ENCODE data around the gene TRMT11. TPM values are rescaled to one million over a fixed set of nuclear protein-coding genes. Genes with fewer than 3 reads are reported as not detected.

The TRMT11 gene
- total RNA-seq, 1 donor = 49.2 TPM

- DNase-seq (ENCODE audit: low read depth) = no peak
These were observed 80.0 kb downstream of the TRMT11 start for GRCh38 chr6:126066053-126067048.

GRCh38 chr6:126067073-126067472 is 80.7 kb downstream of the TRMT11 start:
- no peak overlapping the region for H3K4me3 ChIP-seq (ENCODE audit: low read depth, low read length)
- peak; percentile 56 for DNase-seq (ENCODE audit: low read depth)
- TF ChIP-seq CTCF (IDR thresholded peaks at IDR 0.05; ENCODE audit: insufficient read depth, low read depth, low read length) = no peak

More at GRCh38 chr6:126066053-126067048, 80.0 kb downstream of the TRMT11 start:
- TF ChIP-seq CTCF (IDR thresholded peaks at IDR 0.05; ENCODE audit: insufficient read depth, low read depth, low read length) = no peak
- no peak overlapping the region for H3K4me3 ChIP-seq (ENCODE audit: low read depth, low read length)

- no peak for TF ChIP-seq CTCF (IDR thresholded peaks at IDR 0.05; ENCODE audit: insufficient read depth, low read depth, low read length)
- H3K4me3 ChIP-seq (ENCODE audit: low read depth, low read length) = no peak overlapping the region
- DNase-seq (ENCODE audit: low read depth) = no peak
These were observed 83.1 kb downstream of the TRMT11 start for GRCh38 chr6:126069449-126069848.

- no peak overlapping the region for H3K4me3 ChIP-seq (ENCODE audit: low read depth, low read length)
- TF ChIP-seq CTCF (IDR thresholded peaks at IDR 0.05; ENCODE audit: insufficient read depth, low read depth, low read length) = no peak
- peak; percentile 84 for DNase-seq (ENCODE audit: low read depth)
These were observed 84.8 kb downstream of the TRMT11 start for GRCh38 chr6:126071000-126071647.

- TF ChIP-seq CTCF (IDR thresholded peaks at IDR 0.05; ENCODE audit: insufficient read depth, low read depth, low read length) = no peak
- H3K4me3 ChIP-seq (ENCODE audit: low read depth, low read length) = no peak overlapping the region
- DNase-seq (ENCODE audit: low read depth) = peak; percentile 38
These were observed 85.8 kb downstream of the TRMT11 start for GRCh38 chr6:126072172-126072571.

- no peak for DNase-seq (ENCODE audit: low read depth)
- TF ChIP-seq CTCF (IDR thresholded peaks at IDR 0.05; ENCODE audit: insufficient read depth, low read depth, low read length) = no peak
- H3K4me3 ChIP-seq (ENCODE audit: low read depth, low read length) = no peak overlapping the region
These were observed 86.5 kb downstream of the TRMT11 start for GRCh38 chr6:126072834-126073233.
